ENCODE results near the gene NEDD4. TPM values are rescaled to one million over a fixed set of nuclear protein-coding genes. Genes with fewer than 3 reads are reported as not detected.

NEDD4 gene
- total and polyA plus RNA-seq, 2 of the 4 experiments (the other 2 are of a cell fraction), result 27.4 to 80.7 TPM

- H4K8ac ChIP-seq (ENCODE audit: low read depth in 2 of 2, low read length in 2 of 2), result no peak overlapping the region
- H3K4ac ChIP-seq (ENCODE audit: low read depth, low read length), result no peak overlapping the region
- BruUV-seq (replicated peaks), result no TSS peak
- H2BK20ac ChIP-seq (ENCODE audit: low read depth, low read length), result no peak overlapping the region
- no peak overlapping the region for H3K14ac ChIP-seq (replicated peaks; ENCODE audit: low read depth, low read length)
- H3K9ac ChIP-seq (ENCODE audit: low read depth, low read length), result no peak overlapping the region
- H4K91ac ChIP-seq (ENCODE audit: insufficient read depth, low read depth, low read length), result no peak overlapping the region
- ATAC-seq (ENCODE audit: low read depth), result no peak
- no peak overlapping the region for H3K23ac ChIP-seq (ENCODE audit: low read depth, low read length)
- H3K4me2 ChIP-seq (ENCODE audit: low read depth, low read length), result no peak overlapping the region
- no peaks in the 10 kb centered on the region for H3K9me3 ChIP-seq (ENCODE audit: control insufficient read depth, insufficient read depth, low read length)
- intact Hi-C loops (cut with micrococcal nuclease), result no loop called here
- H2AK5ac ChIP-seq (ENCODE audit: low read depth, low read length), result no peak overlapping the region
- H3K27ac ChIP-seq (ENCODE audit: insufficient read depth, low read length), result no peak overlapping the region
- H2BK15ac ChIP-seq (ENCODE audit: low read depth, low read length), result no peak overlapping the region
- no peak overlapping the region for H2AK9ac ChIP-seq (replicated peaks; ENCODE audit: low read depth, low read length, poor library complexity)
- H3K4me1 ChIP-seq (ENCODE audit: control insufficient read depth, insufficient read depth, low read length), result peaks cover 2% of the 10 kb centered on the region; the same call in 1 of the 2 replicates
- H4K5ac ChIP-seq (ENCODE audit: low read depth, low read length), result no peak overlapping the region
- dilution Hi-C loops (cut with HindIII; ENCODE audit: low sequenced_read_pairs, unreplicated experiment), result no loop called here
- CTCF ChIA-PET, result no interaction called here
- TF ChIP-seq CTCF (conservative IDR thresholded peaks at IDR 0.05; ENCODE audit: low read depth, low read length) (no peak), BHLHE40 (IDR thresholded peaks at IDR 0.05; ENCODE audit: low read depth, low read length) (no peak), NFE2L2 (IDR thresholded peaks at IDR 0.05; ENCODE audit: low read depth, low read length) (no peak), RFX5 (IDR thresholded peaks at IDR 0.05; ENCODE audit: low read depth, low read length) (no peak), MAFK (IDR thresholded peaks at IDR 0.05; ENCODE audit: low read depth, low read length) (no peak), RCOR1 (IDR thresholded peaks at IDR 0.05; ENCODE audit: insufficient replicate concordance, low read length) (no peak), CHD1 (IDR thresholded peaks at IDR 0.05; ENCODE audit: low read depth, low read length) (no peak), CEBPB (IDR thresholded peaks at IDR 0.05; ENCODE audit: low read depth, low read length) (no peak), SMC3 (IDR thresholded peaks at IDR 0.05; ENCODE audit: low read depth, low read length) (no peak), POLR2A (IDR thresholded peaks at IDR 0.05; ENCODE audit: low read depth, low read length) (no peak), RAD21 (IDR thresholded peaks at IDR 0.05; ENCODE audit: low read length) (no peak), ELK1 (IDR thresholded peaks at IDR 0.05; ENCODE audit: borderline replicate concordance, low read depth, low read length) (no peak), MAZ (IDR thresholded peaks at IDR 0.05; ENCODE audit: borderline replicate concordance, low read depth, low read length) (no peak), MXI1 (IDR thresholded peaks at IDR 0.05; ENCODE audit: borderline replicate concordance, low read depth, low read length) (no peak), USF2 (IDR thresholded peaks at IDR 0.05; ENCODE audit: low read depth, low read length) (no peak), FOS (IDR thresholded peaks at IDR 0.05; ENCODE audit: low read depth, low read length) (no peak)
- H3K27me3 ChIP-seq (ENCODE audit: control insufficient read depth, insufficient read depth, low read length), result no peaks in the 10 kb centered on the region
- H3K56ac ChIP-seq (ENCODE audit: extremely low read depth, insufficient read depth, low read length), result no peak overlapping the region
- 100% methylated on average over 1 of the region's 3 CpGs; no CpG with 5 or more reads in 1 of the 2 experiments for WGBS, 2 experiments (ENCODE audit: extremely low coverage in 2 of 2, insufficient read length in 1 of 2)
- no peak for DNase-seq
- H2BK5ac ChIP-seq (ENCODE audit: low read depth, low read length, poor library complexity, severe bottlenecking), result no peak overlapping the region
- H3K36me3 ChIP-seq (ENCODE audit: control insufficient read depth, insufficient read depth, low read length), result peaks cover 8% of the 10 kb centered on the region; the same call in 1 of the 2 replicates
- no peak overlapping the region for H3K4me3 ChIP-seq (ENCODE audit: insufficient read depth, low read depth, low read length)
- peaks cover 5% of the 10 kb centered on the region for H3K9me1 ChIP-seq (ENCODE audit: insufficient read depth, low read length)
- peaks cover 4 to 50% of the 10 kb centered on the region in 2 experiments; a peak in 3 of 4 replicates for H3K79me1 ChIP-seq (ENCODE audit: low read depth in 1 of 2, low read length in 2 of 2)
- no peak overlapping the region for H2AFZ ChIP-seq (replicated peaks; ENCODE audit: low read length, poor library complexity)
- no peak overlapping the region for H2BK120ac ChIP-seq (ENCODE audit: low read depth, low read length)
- POLR2A ChIA-PET (ENCODE audit: unreplicated experiment), result no interaction called here
- H3K18ac ChIP-seq (ENCODE audit: low read depth, low read length), result no peak overlapping the region
- in situ Hi-C loops (cut with MboI; ENCODE audit: low sequenced_read_pairs), result no loop called here
- H4K20me1 ChIP-seq (ENCODE audit: insufficient read depth, low read length), result peaks cover 5% of the 10 kb centered on the region; the same call in 1 of the 2 replicates
Measured at GRCh38 chr15:55965091-55965490, 28.3 kb downstream of the NEDD4 start.

Data from IMR-90 (cell line).